SW480 (cell line): ENCODE data around the gene CEP57L1.
"Not testable (repeated sequence)": the region's sequence is repeated elsewhere in the genome, so short reads cannot be mapped to it uniquely, and the experiment has no call there.

Source experiments
- DNase-seq: peaks from one replicate; pipeline ENCODE4 v3.0.0-alpha.2; 2016; ENCODE audit warnings: low spot score

Gene CEP57L1

DNA sequence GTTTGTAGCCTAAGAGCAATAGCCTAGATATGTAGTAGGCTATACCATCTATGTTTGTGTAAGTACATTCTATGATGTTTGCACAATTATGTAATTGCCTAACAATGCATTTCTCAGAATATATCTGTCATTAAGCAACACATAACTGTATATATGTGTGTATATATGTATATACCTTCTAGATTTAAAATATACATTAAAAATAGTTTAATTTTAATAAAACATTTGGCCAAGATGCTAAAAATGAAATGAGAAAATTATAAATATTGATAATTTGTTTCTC is 21.2 kb upstream of the CEP57L1 start:
- DNase-seq: no peak

DNA sequence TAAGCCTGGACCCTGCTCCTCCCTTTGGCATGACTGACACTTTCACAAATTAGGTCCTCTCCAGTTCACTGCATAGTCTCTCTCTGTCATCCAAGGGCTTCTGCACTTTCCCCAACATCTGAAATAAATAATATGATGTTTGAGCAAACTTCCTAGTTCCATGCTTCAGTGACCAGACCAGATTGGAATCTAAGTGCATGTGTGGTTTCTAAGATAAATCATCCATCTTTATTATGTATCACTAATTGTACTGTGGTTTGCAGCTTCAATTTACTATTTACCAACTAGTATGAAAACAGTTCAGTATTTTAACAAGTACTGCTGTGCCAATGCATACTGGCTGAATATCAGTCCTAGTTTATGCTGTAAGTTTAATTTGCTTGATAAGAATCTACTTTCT is 19.4 kb upstream of the CEP57L1 start:
- no peak for DNase-seq

DNA sequence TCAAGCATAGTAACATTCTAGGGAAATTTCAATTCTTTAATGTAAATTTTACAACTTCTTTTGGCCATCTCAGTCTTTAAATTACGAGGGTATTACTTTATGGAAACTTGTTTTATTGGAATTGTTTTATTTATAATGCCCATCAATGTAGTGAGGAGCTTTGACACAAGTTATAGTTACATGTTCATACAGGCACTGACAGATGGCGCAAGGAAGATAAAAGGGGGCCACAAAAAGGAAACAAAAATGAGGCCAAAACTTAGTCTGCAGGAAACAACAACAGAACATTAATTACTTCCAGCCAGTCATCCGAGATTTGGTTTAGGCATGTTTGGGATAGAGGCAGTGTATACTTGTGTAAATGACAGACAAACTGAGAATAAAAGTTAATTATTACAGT is 18.9 kb upstream of the CEP57L1 start:
- no peak for DNase-seq

DNA sequence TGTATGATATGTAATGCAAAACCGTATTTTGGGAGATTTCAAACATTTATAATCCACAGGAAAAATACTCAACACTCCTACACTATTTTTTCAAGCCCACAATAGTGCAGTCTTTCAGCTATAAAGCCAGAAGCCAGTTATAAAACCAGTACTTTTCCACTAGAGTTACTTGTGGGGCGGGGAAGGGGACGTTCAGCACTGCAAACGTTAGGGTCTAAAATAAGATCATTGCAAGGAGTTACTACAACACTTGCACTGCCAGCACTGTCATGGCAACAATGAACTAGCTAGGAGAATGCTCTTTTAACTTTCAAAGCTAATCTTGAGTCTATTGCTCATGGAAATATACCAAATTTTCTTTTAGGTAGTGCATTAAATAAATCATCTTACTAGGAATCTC is 15.3 kb upstream of the CEP57L1 start:
- DNase-seq: no peak

DNA sequence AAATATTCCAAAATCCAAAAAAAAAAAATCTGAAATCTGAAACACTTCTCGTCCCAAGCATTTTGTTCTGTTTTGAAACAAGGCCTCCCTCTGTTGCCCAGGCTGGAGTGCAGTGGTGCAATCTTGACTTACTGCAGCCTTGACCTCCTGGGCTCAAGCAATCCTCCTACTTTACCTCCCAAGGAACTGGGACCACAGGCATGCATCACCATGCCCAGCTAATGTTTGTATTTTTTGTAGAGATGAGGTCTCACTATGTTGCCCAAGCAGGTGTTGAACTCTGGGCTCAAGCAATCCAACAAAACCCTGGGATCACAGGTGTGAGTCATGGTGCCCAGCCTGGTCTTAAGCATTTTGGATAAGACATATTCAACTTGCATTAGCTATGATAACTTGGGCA is 14.3 kb upstream of the CEP57L1 start:
- no peak for DNase-seq

DNA sequence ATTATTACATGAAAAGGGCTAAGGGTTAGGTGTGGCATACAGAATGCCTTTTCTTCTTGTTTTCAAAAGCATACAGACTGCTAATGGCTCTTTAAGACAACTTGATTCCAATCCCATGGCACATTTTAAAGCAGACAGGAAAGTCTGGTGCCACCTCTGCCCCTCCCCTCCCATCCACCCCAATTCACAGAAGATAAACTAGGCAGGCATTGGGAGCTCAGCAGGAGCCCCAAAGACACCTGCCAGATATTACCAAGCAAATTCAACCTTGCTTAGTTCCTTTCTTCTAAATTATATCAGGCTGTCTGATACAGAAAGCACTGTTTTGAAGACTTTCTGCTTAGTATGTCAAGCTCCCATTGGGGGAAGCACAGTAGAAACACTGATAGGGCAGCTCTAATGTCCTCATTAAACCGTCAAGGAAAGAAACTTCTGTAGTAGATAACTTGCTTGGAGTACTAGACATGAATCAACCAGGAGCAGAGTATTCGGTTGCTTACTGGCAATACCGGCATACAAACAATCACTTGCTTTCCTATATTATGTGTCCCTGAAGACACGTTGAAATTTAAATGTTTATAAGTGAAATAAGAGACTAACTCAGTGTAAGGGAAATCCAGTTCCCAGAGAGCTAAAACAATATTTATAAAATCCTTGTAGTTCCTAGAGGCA is 13.7 kb upstream of the CEP57L1 start:
- DNase-seq: no peak

DNA sequence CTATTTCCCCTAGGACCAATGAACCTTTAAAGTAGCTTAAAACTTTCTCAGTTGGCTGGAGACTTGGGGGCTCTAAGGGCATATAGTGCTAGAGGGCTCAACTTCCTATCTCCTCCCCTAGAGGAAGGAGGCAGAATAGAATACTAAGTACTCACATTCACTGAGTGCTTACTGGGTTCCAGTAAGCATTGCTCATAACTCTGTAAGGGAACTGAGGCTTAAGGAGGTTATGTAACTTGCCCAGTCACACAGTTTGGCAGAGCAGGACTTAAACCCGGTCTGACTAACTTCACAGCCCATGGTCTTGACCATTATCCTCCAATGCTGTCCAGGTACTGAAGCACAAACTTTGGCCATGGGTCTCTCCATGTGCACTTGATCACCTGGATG is 13.1 kb upstream of the CEP57L1 start:
- no peak for DNase-seq

DNA sequence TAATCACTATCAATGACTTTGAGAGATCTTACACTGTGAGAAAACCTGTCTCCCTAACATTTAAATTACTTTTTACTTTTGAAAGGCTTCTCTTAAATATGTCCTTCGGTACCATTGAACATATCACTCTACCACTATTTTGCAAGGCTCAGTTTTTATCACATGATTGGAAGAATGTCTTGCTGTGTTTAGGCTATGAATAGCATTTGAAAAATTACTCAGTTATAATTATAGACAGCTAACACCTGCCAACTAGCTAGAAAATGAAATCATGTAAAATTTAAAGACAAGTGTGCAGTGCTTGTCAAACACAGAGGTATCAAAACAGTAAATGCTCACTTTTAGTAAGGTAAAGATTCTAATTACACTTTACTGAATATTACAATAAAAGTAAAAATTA is 11.7 kb upstream of the CEP57L1 start:
- DNase-seq: no peak

DNA sequence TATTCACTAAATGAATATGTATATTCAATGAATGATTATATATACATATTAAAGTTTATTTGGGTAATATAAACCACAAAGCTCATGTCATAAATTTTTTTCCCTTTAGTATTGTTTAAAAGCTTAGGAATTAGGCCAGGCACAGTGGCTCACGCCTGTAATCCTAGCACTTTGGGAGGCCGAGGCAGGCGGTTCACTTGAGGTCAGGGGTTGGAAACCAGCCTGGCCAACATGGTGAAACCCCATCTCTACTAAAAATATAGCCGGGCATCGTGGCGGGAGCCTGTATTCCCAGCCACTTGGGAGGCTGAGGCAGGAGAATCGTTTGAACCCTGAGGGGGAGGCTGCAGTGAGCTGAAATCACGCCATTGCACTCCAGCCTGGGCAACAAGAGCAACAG is 11.2 kb upstream of the CEP57L1 start:
- not testable (repeated sequence) for DNase-seq

DNA sequence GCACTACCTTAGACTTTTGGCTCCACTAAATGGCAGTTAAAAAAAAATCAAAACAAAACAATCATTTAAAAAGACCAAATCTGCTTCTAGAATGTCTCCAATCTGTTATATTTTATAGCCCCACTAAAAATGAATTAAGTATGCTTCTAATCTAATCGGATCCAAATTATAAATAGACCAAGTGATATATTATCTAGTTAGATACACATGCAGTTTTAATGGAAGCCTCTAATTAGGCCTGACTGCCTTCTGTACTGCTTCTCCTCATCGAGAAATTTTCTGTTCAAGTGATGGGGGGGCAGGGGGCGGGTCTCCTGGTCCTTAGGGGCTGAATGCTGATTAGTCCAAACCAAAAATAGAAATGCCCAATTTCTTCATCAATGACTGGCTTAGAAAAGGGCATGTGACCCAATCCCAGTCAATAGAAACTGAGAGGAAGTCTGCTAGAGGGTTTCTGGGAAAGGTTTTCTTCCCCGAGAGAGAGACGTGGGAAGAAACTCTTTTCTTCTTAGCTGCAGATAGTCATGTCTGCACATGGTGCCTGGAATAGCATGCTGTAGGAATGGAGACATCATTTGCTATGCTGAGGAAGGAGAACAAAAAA is 7.5 kb upstream of the CEP57L1 start:
- DNase-seq: no peak

DNA sequence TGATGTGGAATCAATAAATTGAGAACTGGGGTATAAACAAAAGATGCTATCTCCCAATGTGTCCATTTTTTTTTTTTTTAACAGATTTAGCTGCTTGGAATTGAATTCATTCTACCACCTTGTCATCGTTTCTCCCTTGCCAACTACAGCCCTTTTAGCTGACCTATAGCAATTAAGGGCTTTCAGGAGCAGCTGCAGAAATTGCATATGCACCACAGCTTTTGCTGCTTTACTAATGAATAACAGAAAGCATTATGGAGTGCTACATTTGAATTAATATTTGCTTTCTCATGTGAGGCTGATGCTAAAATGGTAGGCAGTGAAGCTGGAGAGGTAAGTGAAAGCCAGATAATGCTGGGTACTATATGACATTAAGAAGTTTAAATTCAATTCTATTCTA is 6.3 kb upstream of the CEP57L1 start:
- DNase-seq: no peak

DNA sequence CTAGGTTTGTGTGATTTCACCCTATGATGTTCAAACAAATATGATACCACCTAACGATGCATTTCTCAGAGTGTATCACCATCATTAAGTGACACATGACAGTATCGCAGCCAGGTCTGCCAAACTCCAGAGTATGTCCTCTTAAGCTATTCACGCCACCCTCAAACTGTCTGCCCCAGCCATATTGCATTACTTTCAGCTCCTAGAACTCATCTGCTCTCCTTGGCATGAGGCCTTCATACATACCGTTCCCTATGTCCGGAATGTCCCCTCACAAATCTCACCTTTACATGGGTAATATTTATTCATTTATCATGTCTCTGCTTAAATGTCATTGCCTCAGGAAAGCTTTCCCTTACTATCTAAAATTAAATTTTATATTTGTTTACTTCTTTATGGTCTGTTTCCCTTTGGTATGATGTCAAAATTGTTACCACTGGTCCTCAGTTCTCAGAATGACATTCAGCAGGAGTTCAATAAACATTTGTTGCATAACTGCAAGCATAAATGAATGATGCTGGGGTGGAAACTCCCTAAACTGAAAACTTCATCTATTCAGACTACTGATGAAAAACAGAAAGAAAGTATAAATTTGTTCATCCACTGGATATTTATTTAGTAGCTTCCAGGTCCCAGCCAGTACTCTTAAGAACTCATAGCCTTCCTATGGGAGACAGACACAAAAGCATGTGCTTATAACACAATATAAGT is 3.8 kb upstream of the CEP57L1 start:
- DNase-seq: no peak

GRCh38 chr6:109092074-109092473 is 3.2 kb upstream of the CEP57L1 start:
- no peak for DNase-seq

DNA sequence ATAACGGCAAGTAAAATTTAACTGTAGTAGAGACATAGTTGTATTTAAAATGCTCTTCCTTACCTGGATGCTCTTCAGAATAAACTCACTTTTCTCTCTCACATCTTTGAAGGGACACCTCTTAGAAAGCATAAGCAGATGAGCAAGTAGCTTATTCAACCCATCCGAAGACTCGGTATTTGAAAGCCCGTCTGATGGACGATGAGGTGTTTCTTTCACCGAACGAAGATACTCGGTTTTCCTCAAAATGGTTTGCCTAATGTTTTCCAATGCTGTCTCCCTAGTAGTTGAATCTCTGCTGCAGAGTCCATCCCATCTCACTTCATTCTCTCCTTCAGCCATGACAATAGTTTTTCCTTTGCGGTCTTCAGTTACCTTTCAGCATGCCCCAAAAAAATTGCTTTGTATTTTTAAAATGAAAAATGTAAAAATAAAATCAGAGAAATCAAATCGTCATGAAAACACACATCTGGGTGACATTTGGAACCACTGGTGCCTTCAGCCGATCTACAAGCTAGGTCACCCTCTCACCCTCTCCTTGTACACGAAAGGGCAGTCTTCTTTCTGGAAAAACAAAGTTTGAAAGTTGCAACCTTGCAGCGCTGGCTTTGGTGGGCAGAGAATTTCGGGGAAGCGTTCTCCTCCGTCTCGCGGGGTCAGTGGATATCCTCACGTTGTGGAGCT is 1.4 kb upstream of the CEP57L1 start:
- no peak for DNase-seq

DNA sequence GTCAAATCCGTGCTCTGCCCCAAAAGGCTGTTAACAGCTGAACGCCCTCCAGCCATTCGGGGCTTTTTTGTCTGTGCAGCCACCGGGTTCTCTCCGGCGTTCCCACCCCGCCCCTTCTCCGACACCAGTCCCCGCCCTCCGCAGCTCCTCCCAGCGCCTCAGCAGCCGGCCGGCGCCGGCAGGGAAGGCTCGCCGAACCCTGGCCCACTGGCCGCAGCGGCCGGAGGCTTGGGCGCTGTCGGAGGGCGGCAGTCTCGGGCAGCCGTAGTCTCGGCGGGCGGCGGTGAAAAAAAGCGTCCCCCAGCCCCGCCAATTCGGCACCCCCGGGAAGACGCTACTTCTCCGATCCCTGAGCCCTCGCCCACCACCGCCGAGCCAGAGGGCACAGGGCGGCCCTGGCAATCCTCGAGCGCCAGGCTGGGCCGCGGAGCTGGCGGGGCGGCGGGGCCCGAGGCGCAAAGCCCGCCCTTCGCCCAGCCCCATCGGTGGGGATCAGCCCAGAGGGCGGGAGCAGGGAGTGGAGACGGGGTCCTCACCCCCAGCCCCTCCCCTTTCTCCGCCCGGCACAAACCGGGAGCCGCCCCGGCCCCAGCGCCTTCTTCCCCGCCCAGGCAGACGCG is 781 bp upstream of the CEP57L1 start, which contains the start of gene SESN1:
TSS of gene SESN1 (minus strand) at position 431 of the 620 bp plus-strand sequence. CDS start 773 bp downstream, outside the sequence.
- DNase-seq: peak; percentile 91

DNA sequence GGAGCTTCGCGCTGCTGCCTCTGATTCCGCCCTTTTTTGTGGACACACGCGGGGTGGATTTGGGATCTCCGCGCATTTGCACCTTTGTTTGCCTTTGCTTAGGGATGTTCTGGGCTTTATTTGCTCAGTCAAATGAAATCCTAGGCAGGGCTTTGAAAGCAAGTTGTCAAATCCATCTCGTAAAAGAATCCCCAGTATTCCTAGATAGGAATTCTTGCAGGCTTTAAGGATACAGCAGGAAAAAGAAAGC is 453 bp downstream of the CEP57L1 start:
- no peak for DNase-seq

- DNase-seq: no peak
These were observed 901 bp downstream of the CEP57L1 start for GRCh38 chr6:109096208-109096607.

- DNase-seq: no peak
These were observed 2.4 kb downstream of the CEP57L1 start for GRCh38 chr6:109097661-109098060.

- DNase-seq: no peak
These were observed 7.5 kb downstream of the CEP57L1 start for GRCh38 chr6:109102762-109103161.

- DNase-seq: no peak
These were observed 8.6 kb downstream of the CEP57L1 start for GRCh38 chr6:109103942-109104341.

DNA sequence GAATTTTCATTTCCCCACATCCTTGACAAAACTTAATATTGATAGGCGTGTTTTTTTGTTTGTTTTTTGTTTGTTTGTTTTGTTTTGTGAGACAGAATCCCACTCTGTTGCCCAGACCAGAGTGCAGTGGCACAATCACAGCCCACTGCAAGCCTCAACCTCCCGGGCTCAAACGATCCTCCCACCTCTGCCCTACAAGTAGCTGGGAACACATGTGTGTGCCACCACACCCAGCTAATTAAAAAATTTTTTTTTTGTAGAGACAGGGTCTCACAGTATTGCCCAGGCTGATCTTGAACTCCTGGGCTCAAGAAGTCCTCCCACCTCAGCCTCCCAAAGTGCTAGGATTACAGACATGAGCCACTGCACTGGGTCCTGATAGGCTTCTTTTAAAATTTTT is 9.2 kb downstream of the CEP57L1 start:
- no peak for DNase-seq

DNA sequence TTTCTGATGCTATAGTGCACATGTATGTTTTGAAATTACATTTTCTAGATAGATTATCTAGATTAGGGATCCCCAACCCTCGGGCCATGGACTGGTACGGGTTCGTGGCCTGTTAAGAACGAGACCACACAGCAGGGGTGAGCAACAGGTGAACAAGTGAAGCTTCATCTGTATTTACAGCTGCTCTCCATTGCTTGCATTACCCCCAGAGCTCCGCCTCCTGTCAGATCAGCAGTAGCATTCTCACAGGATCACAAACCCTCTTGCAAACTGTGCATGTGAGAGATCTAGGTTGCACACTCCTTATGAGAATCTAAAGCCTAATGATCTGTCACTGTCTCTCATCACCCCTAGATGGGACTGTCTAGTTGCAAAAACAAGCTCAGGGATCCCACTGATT is 10.4 kb downstream of the CEP57L1 start:
- no peak for DNase-seq

DNA sequence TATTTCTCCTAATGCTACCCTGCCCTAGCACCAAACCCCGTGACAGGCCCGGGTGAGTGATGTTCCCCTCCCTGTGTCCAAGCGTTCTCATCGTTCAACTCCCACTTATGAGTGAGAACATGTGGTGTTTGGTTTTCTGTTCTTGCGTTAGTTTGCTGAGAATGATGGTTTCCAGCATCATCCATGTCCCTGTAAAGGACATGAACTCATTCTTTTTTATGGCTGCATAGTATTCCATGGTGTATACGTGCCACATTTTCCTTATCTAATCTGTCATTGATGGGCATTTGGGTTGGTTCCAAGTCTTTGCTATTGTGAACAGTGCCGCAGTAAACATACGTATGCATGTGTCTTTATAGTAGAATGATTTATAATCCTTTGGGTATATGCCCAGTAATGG is 14.4 kb downstream of the CEP57L1 start:
- not testable (repeated sequence) for DNase-seq
